ENCODE results near the gene GJC2. TPM values are rescaled to one million over a fixed set of nuclear protein-coding genes. Genes with fewer than 3 reads are reported as not detected.

The GJC2 gene
- polyA plus RNA-seq, 3 donors = 0.15 TPM; not detected in 2

DNA sequence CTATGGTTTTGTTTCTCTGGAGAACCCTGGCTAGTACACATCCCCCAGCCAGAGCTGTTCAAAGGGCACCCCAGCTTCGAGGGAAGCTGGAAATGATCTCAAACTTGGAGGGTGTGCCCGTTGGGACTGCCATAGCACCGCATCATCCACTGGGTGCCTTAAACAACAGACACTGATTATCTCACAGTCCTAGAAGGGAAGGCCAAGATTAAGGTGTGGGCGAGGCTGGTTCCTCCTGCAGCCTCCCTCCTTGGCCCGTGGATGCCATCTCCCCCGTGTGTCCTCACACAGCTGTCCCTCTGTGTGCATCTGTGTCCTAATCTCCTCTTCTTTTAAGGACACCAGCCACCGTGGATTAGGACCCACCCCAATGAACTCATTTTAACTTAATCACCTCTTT, 11.6 kb downstream of the GJC2 start:
- Histone ChIP-seq H3K4me3 (replicated peaks in 1 of 3; ENCODE audit: low read depth in 2 of 3, low read length in 3 of 3) (no peak overlapping the region), H3K27ac (ENCODE audit: low read depth in 1 of 2, low read length in 2 of 2) (no peak overlapping the region), H4K20me1 (ENCODE audit: insufficient read depth, low read length) (no peaks in the 10 kb centered on the region), H3K36me3 (replicated peaks in 1 of 2; ENCODE audit: control insufficient read depth in 1 of 2, insufficient read depth in 2 of 2, low read length in 2 of 2) (no peaks in the 10 kb centered on the region), H3K9ac (ENCODE audit: insufficient read depth, low read length, poor library complexity, severe bottlenecking) (no peak overlapping the region), H2AFZ (ENCODE audit: insufficient read depth, low read depth, low read length, poor library complexity, severe bottlenecking) (no peak overlapping the region), H3K4me2 (replicated peaks; ENCODE audit: extremely low read depth, low read length, poor library complexity, severe bottlenecking) (no peak overlapping the region), H3K27me3 (ENCODE audit: control insufficient read depth in 2 of 2, insufficient read depth in 2 of 2, low read length in 2 of 2) (peaks cover 0 to 16% of the 10 kb centered on the region in 2 donors), H3K4me1 (ENCODE audit: control insufficient read depth in 1 of 2, insufficient read depth in 2 of 2, low read length in 2 of 2) (peaks cover 23 to 27% of the 10 kb centered on the region in 2 donors), H3K9me3 (replicated peaks in 1 of 2; ENCODE audit: control insufficient read depth in 1 of 2, insufficient read depth in 1 of 2, low read length in 2 of 2) (no peaks in the 10 kb centered on the region), H3K79me2 (ENCODE audit: insufficient read depth, low read length) (no peaks in the 10 kb centered on the region)
- Mint-ChIP-seq H3K27ac (no peak overlapping the region), H3K4me3 (no peak overlapping the region), H3K4me1 (peaks cover 25% of the 10 kb centered on the region), H3K27me3 (ENCODE audit: low read depth in 3 of 3) (peaks cover 3 to 35% (median 18%) of the 10 kb centered on the region in 3 donors), H3K9me3 (no peaks in the 10 kb centered on the region), H3K36me3 (no peaks in the 10 kb centered on the region)
- TF ChIP-seq, protein P1, sequence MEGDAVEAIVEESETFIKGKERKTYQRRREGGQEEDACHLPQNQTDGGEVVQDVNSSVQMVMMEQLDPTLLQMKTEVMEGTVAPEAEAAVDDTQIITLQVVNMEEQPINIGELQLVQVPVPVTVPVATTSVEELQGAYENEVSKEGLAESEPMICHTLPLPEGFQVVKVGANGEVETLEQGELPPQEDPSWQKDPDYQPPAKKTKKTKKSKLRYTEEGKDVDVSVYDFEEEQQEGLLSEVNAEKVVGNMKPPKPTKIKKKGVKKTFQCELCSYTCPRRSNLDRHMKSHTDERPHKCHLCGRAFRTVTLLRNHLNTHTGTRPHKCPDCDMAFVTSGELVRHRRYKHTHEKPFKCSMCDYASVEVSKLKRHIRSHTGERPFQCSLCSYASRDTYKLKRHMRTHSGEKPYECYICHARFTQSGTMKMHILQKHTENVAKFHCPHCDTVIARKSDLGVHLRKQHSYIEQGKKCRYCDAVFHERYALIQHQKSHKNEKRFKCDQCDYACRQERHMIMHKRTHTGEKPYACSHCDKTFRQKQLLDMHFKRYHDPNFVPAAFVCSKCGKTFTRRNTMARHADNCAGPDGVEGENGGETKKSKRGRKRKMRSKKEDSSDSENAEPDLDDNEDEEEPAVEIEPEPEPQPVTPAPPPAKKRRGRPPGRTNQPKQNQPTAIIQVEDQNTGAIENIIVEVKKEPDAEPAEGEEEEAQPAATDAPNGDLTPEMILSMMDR (IDR thresholded peaks at IDR 0.05) = no peak
- intact Hi-C loops (cut with micrococcal nuclease) = no loop called here
- 68% methylated on average over 6 of the region's 7 CpGs for WGBS (ENCODE audit: insufficient coverage)
- DNase-seq = no peak

DNA sequence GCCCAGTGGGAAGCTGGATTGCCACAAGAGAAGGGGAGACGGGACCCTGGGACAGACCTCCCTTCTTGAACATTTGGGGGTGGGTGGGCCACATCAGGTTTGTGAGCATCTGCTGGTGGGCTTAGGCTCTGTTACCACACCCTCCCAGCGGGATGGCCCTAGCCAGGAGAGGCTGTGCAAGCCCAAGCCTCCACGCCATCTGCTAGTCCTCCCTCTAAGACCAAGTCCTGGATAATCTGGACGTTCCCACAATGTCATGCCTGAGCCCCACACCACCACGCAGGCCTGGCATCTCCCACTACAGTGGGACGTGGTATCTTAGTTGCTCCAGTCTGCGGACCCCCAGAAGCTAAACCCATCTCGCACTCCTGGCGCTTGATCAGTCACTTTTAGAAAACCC, 12.1 kb downstream of the GJC2 start:
- Histone ChIP-seq H3K27ac (ENCODE audit: low read depth in 1 of 2, low read length in 2 of 2) (no peak overlapping the region), H3K9me3 (replicated peaks in 1 of 2; ENCODE audit: control insufficient read depth in 1 of 2, insufficient read depth in 1 of 2, low read length in 2 of 2) (no peaks in the 10 kb centered on the region), H4K20me1 (ENCODE audit: insufficient read depth, low read length) (no peaks in the 10 kb centered on the region), H3K36me3 (replicated peaks in 1 of 2; ENCODE audit: control insufficient read depth in 1 of 2, insufficient read depth in 2 of 2, low read length in 2 of 2) (no peaks in the 10 kb centered on the region), H3K9ac (ENCODE audit: insufficient read depth, low read length, poor library complexity, severe bottlenecking) (no peak overlapping the region), H3K4me3 (replicated peaks in 1 of 3; ENCODE audit: low read depth in 2 of 3, low read length in 3 of 3) (no peak overlapping the region), H3K4me1 (ENCODE audit: control insufficient read depth in 1 of 2, insufficient read depth in 2 of 2, low read length in 2 of 2) (peaks cover 28 to 32% of the 10 kb centered on the region in 2 donors), H3K79me2 (ENCODE audit: insufficient read depth, low read length) (no peaks in the 10 kb centered on the region), H2AFZ (ENCODE audit: insufficient read depth, low read depth, low read length, poor library complexity, severe bottlenecking) (no peak overlapping the region), H3K4me2 (replicated peaks; ENCODE audit: extremely low read depth, low read length, poor library complexity, severe bottlenecking) (no peak overlapping the region), H3K27me3 (ENCODE audit: control insufficient read depth in 2 of 2, insufficient read depth in 2 of 2, low read length in 2 of 2) (peaks cover 0 to 16% of the 10 kb centered on the region in 2 donors)
- 95% methylated on average over 8 of the region's 9 CpGs for WGBS (ENCODE audit: insufficient coverage)
- no peaks in the 10 kb centered on the region for H3K9me3 Mint-ChIP-seq
- no peak for DNase-seq
- H3K36me3 Mint-ChIP-seq = no peaks in the 10 kb centered on the region
- intact Hi-C loops (cut with micrococcal nuclease) = no loop called here
- TF ChIP-seq, protein P1 (IDR thresholded peaks at IDR 0.05) = no peak
- peaks cover 29% of the 10 kb centered on the region for H3K4me1 Mint-ChIP-seq
- peaks cover 3 to 32% (median 18%) of the 10 kb centered on the region in 3 donors for H3K27me3 Mint-ChIP-seq (ENCODE audit: low read depth in 3 of 3)
- no peak overlapping the region for H3K27ac Mint-ChIP-seq
- H3K4me3 Mint-ChIP-seq = peak overlapping the region in 1 of 2 donors; percentile 48

Data from CD14-positive monocyte (primary cell).